HepG2 (cell line): Measurements from ENCODE around the gene PCNP. TPM values are rescaled to one million over a fixed set of nuclear protein-coding genes. Genes with fewer than 3 reads are reported as not detected.

Experiments
- ATAC-seq: fragments of 200-7000 bp; cut with Tn5 transposase; 3 replicates; pipeline ENCODE4 v1.9.1; 2020; ENCODE audit warnings: mild to moderate bottlenecking, moderate library complexity
- BruUV-seq: library from RNA; stranded (reverse); fragments of 400-500 nt; replicated peaks from 2 replicates; lab custom pipeline; 2021; lab: Mats Ljungman, UMichigan
- CTCF ChIA-PET: fragments of 300-600 bp; formaldehyde crosslinking; extraction: SDS; loops from one replicate; lab custom pipeline; 2021; ENCODE audit warnings: low total read pairs, inconsistent platforms, low intra/inter-chr PET ratio; lab: Yijun Ruan, JAX
- POLR2A ChIA-PET: fragments of 350-600 bp; sonication (Branson Sonifier 250); formaldehyde crosslinking; loops from one replicate; lab custom pipeline; 2020; ENCODE audit warnings: antibody characterized with exemption, inconsistent platforms; lab: Yijun Ruan, JAX
- DNase-seq: peaks from one replicate; pipeline ENCODE4 v3.0.0-alpha.2; 2015; ENCODE audit warnings: low spot score
- FAIRE-seq: peaks from 3 replicates; lab custom pipeline; 2011; peaks lifted over from hg19 to GRCh38; lab: Jason Lieb, UNC
- H2AFZ ChIP-seq: one replicate; pipeline ENCODE4 v1.6.1; 2011; ENCODE audit warnings: low read length, inconsistent platforms
- H3K27ac ChIP-seq: fragments of 300-600 bp; 3 replicates; pipeline ENCODE4 v1.8.0; 2011; ENCODE audit warnings: mixed run types, mild to moderate bottlenecking, mixed read lengths, low read length, inconsistent platforms; ENCODE audit not compliant: insufficient read depth; ENCODE audit errors: extremely low read length
- H3K27me3 ChIP-seq, 2 experiments: fragments of 200-600 bp in 1 of 2; 2 replicates in 1 of 2; 3 replicates in 1 of 2; pipeline versions ENCODE4 v1.6.0 to v1.8.0; 2011; ENCODE audit warnings: low read length in 2 of 2, mild to moderate bottlenecking in 2 of 2, moderate library complexity in 2 of 2, inconsistent platforms in 1 of 2; ENCODE audit not compliant: insufficient read depth in 2 of 2, control insufficient read depth in 1 of 2
- H3K36me3 ChIP-seq, 2 experiments: fragments of 200-600 bp in 1 of 2; replicated peaks in 1 of 2; 2 replicates in 1 of 2; 3 replicates in 1 of 2; pipeline versions ENCODE4 v1.5.1 to v1.8.0; 2011; ENCODE audit warnings: low read length in 2 of 2, inconsistent platforms in 1 of 2; ENCODE audit not compliant: insufficient read depth in 2 of 2, control insufficient read depth in 1 of 2
- H3K4me1 ChIP-seq: 2 replicates; pipeline ENCODE4 v1.5.1; 2012; ENCODE audit warnings: low read length, inconsistent platforms; ENCODE audit not compliant: insufficient read depth
- H3K4me2 ChIP-seq: 2 replicates; pipeline ENCODE4 v1.6.0; 2011; ENCODE audit warnings: low read depth, low read length, inconsistent platforms
- H3K4me3 ChIP-seq, 3 experiments: fragments of 200-600 bp in 1 of 3; sonication (generic), shearing (Covaris generic) in 1 of 3; replicated peaks in 1 of 3; 2 replicates each; pipeline ENCODE4 v1.5.1; 2011 to 2016; ENCODE audit warnings: low read length in 3 of 3, inconsistent platforms in 2 of 3, low read depth in 2 of 3, mild to moderate bottlenecking in 2 of 3, control low read depth in 1 of 3, mixed read lengths in 1 of 3; ENCODE audit not compliant: insufficient read depth in 1 of 3
- H3K79me2 ChIP-seq: one replicate; pipeline ENCODE4 v1.6.1; 2011; ENCODE audit warnings: low read length, inconsistent platforms; ENCODE audit not compliant: insufficient read depth
- H3K9ac ChIP-seq: 2 replicates; pipeline ENCODE4 v1.6.0; 2011; ENCODE audit warnings: mild to moderate bottlenecking, low read depth, low read length, inconsistent platforms; ENCODE audit not compliant: insufficient read depth
- H3K9me3 ChIP-seq: 2 replicates; pipeline ENCODE4 v1.5.1; 2012; ENCODE audit warnings: mild to moderate bottlenecking, low read length
- H4K20me1 ChIP-seq: 2 replicates; pipeline ENCODE4 v1.6.0; 2011; ENCODE audit warnings: inconsistent platforms, mild to moderate bottlenecking, low read length, moderate library complexity; ENCODE audit not compliant: insufficient read depth
- HIC2 ChIP-seq: sonication (generic); formaldehyde crosslinking; IDR thresholded peaks from 2 replicates; pipeline ENCODE4 v1.9.0; 2022; ENCODE audit warnings: low read depth, missing genetic modification reagents
- MLX ChIP-seq: IDR thresholded peaks from 2 replicates; pipeline ENCODE4 v1.6.1; 2016
- NR2F2 ChIP-seq: IDR thresholded peaks from 2 replicates; pipeline ENCODE4 v1.6.1; 2012; ENCODE audit warnings: low read depth, inconsistent platforms, borderline replicate concordance
- PCBP1 ChIP-seq: fragments of 200-400 bp; formaldehyde crosslinking; IDR thresholded peaks from 2 replicates; pipeline ENCODE4 v1.6.1; 2017; ENCODE audit warnings: mild to moderate bottlenecking, low read depth, low read length, borderline replicate concordance
- PCBP2 ChIP-seq: fragments of 200-400 bp; formaldehyde crosslinking; optimal IDR thresholded peaks from 2 replicates; pipeline ENCODE3; 2018; ENCODE audit warnings: low read length, low read depth; ENCODE audit not compliant: poor library complexity, severe bottlenecking
- POGZ ChIP-seq: sonication (generic); formaldehyde crosslinking; IDR thresholded peaks from 2 replicates; pipeline ENCODE4 v1.4.0; 2020; ENCODE audit warnings: mild to moderate bottlenecking, missing genetic modification reagents
- SMC3 ChIP-seq: IDR thresholded peaks from 2 replicates; pipeline ENCODE4 v1.6.1; 2011; ENCODE audit warnings: low read length, improper control_type of control experiment
- SOX6 ChIP-seq, 2 experiments: fragments of 450-650 bp in 1 of 2; sonication (generic) in 1 of 2; formaldehyde crosslinking in 1 of 2; IDR thresholded peaks; 2 replicates each; pipeline versions ENCODE4 v1.4.0 to v1.6.1; 2017 to 2020; ENCODE audit warnings: antibody characterized with exemption in 1 of 2, mild to moderate bottlenecking in 1 of 2, missing genetic modification reagents in 1 of 2
- ZFP36L2 ChIP-seq: sonication (generic); formaldehyde crosslinking; IDR thresholded peaks from 2 replicates; pipeline ENCODE4 v1.4.0; 2020; ENCODE audit warnings: missing genetic modification reagents
- ZNF17 ChIP-seq: sonication (generic); formaldehyde crosslinking; IDR thresholded peaks from 2 replicates; pipeline ENCODE4 v1.5.0; 2020; ENCODE audit warnings: mild to moderate bottlenecking, missing genetic modification reagents
- ZNF282 ChIP-seq: fragments of 450-650 bp; IDR thresholded peaks from 2 replicates; pipeline ENCODE4 v1.6.1; 2018; ENCODE audit not compliant: partially characterized antibody
- ZNF318 ChIP-seq: sonication (generic); formaldehyde crosslinking; IDR thresholded peaks from 2 replicates; pipeline ENCODE4 v1.4.0; 2020; ENCODE audit warnings: mild to moderate bottlenecking, missing genetic modification reagents
- ZNF335 ChIP-seq: sonication (generic); formaldehyde crosslinking; IDR thresholded peaks from 2 replicates; pipeline ENCODE4 v1.4.0; 2020; ENCODE audit warnings: missing genetic modification reagents
- ZNF704 ChIP-seq: sonication (generic); formaldehyde crosslinking; IDR thresholded peaks from 2 replicates; pipeline ENCODE4 v1.8.1; 2023; ENCODE audit warnings: mild to moderate bottlenecking, inconsistent platforms, moderate library complexity, missing genetic modification reagents, borderline replicate concordance
- WGBS: methylation state at CpG from one replicate; pipeline ENCODE4 v1.1.6; 2017; ENCODE audit warnings: low lambda C conversion rate; 5-methylcytosine and 5-hydroxymethylcytosine counted together
- in situ Hi-C: cut with HindIII; loops from 2 replicates; pipeline ENCODE4 v1.10.0; 2017; ENCODE audit warnings: low pct_unique_long_range_greater_than_20kb; ENCODE audit not compliant: extremely low pct_ligation_motif_present
- intact Hi-C: fragments of 100-400 bp; cut with micrococcal nuclease; formaldehyde crosslinking; loops from one replicate; pipeline ENCODE4 v1.10.0; 2022; ENCODE audit not compliant: unreplicated experiment
- polyA plus RNA-seq, 8 experiments: library from polyadenylated mRNA; depleted of rRNA in 3 of 8; stranded (reverse) in 7 of 8; unstranded in 1 of 8; fragments of >200 nt; fragmentation: Illumina TruSeq in 4 of 8; extraction: Trizol in 4 of 8; gene quantifications; 2 replicates each; pipeline versions ENCODE4 v1.2.1 to v1.2.3, GENCODE V29; 2011 to 2016; ENCODE audit warnings: low read depth in 4 of 8, missing spikeins in 1 of 8, mixed read lengths in 1 of 8; ENCODE audit not compliant: insufficient read depth in 1 of 8
- total RNA-seq, 5 experiments: library from RNA; depleted of rRNA; stranded (reverse); fragments of >200 nt; fragmentation: Illumina TruSeq; extraction: Trizol; gene quantifications; 2 replicates each; pipeline ENCODE4 v1.2.3, GENCODE V29; 2016; ENCODE audit warnings: low read depth in 1 of 5

Gene PCNP
- total and polyA plus RNA-seq, 2 of the 13 experiments (the other 11 are each of a cell fraction or from before 2014, with no cell fraction given) = 44.1 to 78.2 TPM

- no peaks in the 10 kb centered on the region for H4K20me1 ChIP-seq
- DNase-seq (no peak), ATAC-seq (no peak), FAIRE-seq (no peak)
- H3K4me3 ChIP-seq = no peak overlapping the region
- no TSS peak for BruUV-seq
- H3K27me3 ChIP-seq = 0 out of 5 replicates have a peak, but pooled peaks cover 0 to 7% of the 10 kb centered on the region in 2 experiments
- no peak overlapping the region for H3K27ac ChIP-seq
- no peaks in the 10 kb centered on the region for H3K36me3 ChIP-seq
- H3K79me2 ChIP-seq = no peaks in the 10 kb centered on the region
- ChIA-PET POLR2A (no interaction called here), CTCF (no interaction called here)
- intact Hi-C loops = no loop called here
- no peak overlapping the region for H3K9ac ChIP-seq
- no peaks in the 10 kb centered on the region for H3K4me1 ChIP-seq
- in situ Hi-C loops = no loop called here
- H3K9me3 ChIP-seq = no peaks in the 10 kb centered on the region
- H2AFZ ChIP-seq = no peak overlapping the region
- H3K4me2 ChIP-seq = no peak overlapping the region
- 33% methylated on average over 1 of the region's 1 CpG for WGBS
- TF ChIP-seq ZNF318 (CRISPR knock-in tag) = no peak
- no peak for TF ChIP-seq HIC2 (CRISPR knock-in tag)
- TF ChIP-seq ZNF335 (CRISPR knock-in tag) = no peak
- no peak for TF ChIP-seq SOX6 (IDR thresholded peaks at IDR 0.05)
- TF ChIP-seq SOX6 (CRISPR knock-in tag; IDR thresholded peaks at IDR 0.05) = no peak
- no peak for TF ChIP-seq NR2F2
- no peak for TF ChIP-seq POGZ (CRISPR knock-in tag)
- no peak for TF ChIP-seq PCBP2
- no peak for TF ChIP-seq SMC3
- no peak for TF ChIP-seq PCBP1
- TF ChIP-seq MLX (CRISPR knock-in tag) = no peak
- no peak for TF ChIP-seq ZNF17 (CRISPR knock-in tag)
- TF ChIP-seq ZFP36L2 (CRISPR knock-in tag) = no peak
- no peak for TF ChIP-seq ZNF704 (CRISPR knock-in tag)
- no peak for TF ChIP-seq ZNF282
These were observed 37.7 kb upstream of the PCNP start for GRCh38 chr3:101536266-101536665.
